ENCODE data around the gene SNX2.
"Not testable (repeated sequence)": the region's sequence is repeated elsewhere in the genome, so short reads cannot be mapped to it uniquely, and the experiment has no call there.

Gene SNX2

GRCh38 chr5:122753500-122753899 is 21.4 kb upstream of the SNX2 start:
- Histone ChIP-seq H3K9me3 (ENCODE audit: low read length) (no peaks in the 10 kb centered on the region), H3K4me1 (ENCODE audit: insufficient read depth, low read length) (no peaks in the 10 kb centered on the region), H3K4me3 (ENCODE audit: low read depth in 1 of 2, low read length in 2 of 2) (no peak overlapping the region), H3K9ac (ENCODE audit: low read length) (no peak overlapping the region), H3K27me3 (ENCODE audit: control insufficient read depth in 1 of 2, insufficient read depth in 2 of 2, low read length in 2 of 2) (no peaks in the 10 kb centered on the region), H3K27ac (ENCODE audit: low read depth, low read length) (no peak overlapping the region), H3K36me3 (ENCODE audit: insufficient read depth, low read length) (no peaks in the 10 kb centered on the region)

DNA sequence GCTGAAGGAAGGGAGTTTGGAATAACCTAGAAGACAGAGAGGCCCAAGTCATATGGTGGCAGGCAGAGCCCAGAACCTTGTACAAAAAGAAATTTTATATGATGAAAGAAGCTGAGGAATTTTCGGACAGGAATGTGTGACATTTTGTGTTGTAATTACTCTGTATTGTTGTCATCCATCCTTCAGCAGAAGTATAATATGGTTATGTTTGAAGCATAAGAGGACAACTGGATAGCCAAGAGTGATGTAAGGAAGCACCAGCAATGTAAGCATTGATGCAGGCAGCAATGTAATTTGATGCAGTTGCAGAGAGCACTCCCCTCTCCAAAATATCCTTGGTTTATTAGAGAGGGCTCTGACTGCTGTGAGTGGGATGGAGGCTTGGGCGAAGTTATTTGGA is 19.1 kb upstream of the SNX2 start:
- Histone ChIP-seq H3K27me3 (ENCODE audit: control insufficient read depth in 1 of 2, insufficient read depth in 2 of 2, low read length in 2 of 2) (no peaks in the 10 kb centered on the region), H3K4me1 (ENCODE audit: insufficient read depth, low read length) (no peaks in the 10 kb centered on the region), H3K9me3 (ENCODE audit: low read length) (no peaks in the 10 kb centered on the region), H3K9ac (ENCODE audit: low read length) (no peak overlapping the region), H3K27ac (ENCODE audit: low read depth, low read length) (no peak overlapping the region), H3K36me3 (ENCODE audit: insufficient read depth, low read length) (no peaks in the 10 kb centered on the region), H3K4me3 (ENCODE audit: low read depth in 1 of 2, low read length in 2 of 2) (no peak overlapping the region)

- H3K4me3 ChIP-seq (ENCODE audit: low read depth in 1 of 2, low read length in 2 of 2): no peak overlapping the region
- H3K27ac ChIP-seq (ENCODE audit: low read depth, low read length): no peak overlapping the region
- H3K27me3 ChIP-seq (ENCODE audit: control insufficient read depth in 1 of 2, insufficient read depth in 2 of 2, low read length in 2 of 2): no peaks in the 10 kb centered on the region
- no peak overlapping the region for H3K9ac ChIP-seq (ENCODE audit: low read length)
- H3K4me1 ChIP-seq (ENCODE audit: insufficient read depth, low read length): no peaks in the 10 kb centered on the region
- no peaks in the 10 kb centered on the region for H3K36me3 ChIP-seq (ENCODE audit: insufficient read depth, low read length)
- no peaks in the 10 kb centered on the region for H3K9me3 ChIP-seq (ENCODE audit: low read length)
These were observed 18.5 kb upstream of the SNX2 start for GRCh38 chr5:122756264-122756911.

GRCh38 chr5:122757285-122757684 is 17.6 kb upstream of the SNX2 start:
- no peak overlapping the region for H3K27ac ChIP-seq (ENCODE audit: low read depth, low read length)
- H3K36me3 ChIP-seq (ENCODE audit: insufficient read depth, low read length): no peaks in the 10 kb centered on the region
- no peaks in the 10 kb centered on the region for H3K4me1 ChIP-seq (ENCODE audit: insufficient read depth, low read length)
- no peaks in the 10 kb centered on the region for H3K9me3 ChIP-seq (ENCODE audit: low read length)
- H3K27me3 ChIP-seq (ENCODE audit: control insufficient read depth in 1 of 2, insufficient read depth in 2 of 2, low read length in 2 of 2): no peaks in the 10 kb centered on the region
- H3K4me3 ChIP-seq (ENCODE audit: low read depth in 1 of 2, low read length in 2 of 2): no peak overlapping the region
- no peak overlapping the region for H3K9ac ChIP-seq (ENCODE audit: low read length)

DNA sequence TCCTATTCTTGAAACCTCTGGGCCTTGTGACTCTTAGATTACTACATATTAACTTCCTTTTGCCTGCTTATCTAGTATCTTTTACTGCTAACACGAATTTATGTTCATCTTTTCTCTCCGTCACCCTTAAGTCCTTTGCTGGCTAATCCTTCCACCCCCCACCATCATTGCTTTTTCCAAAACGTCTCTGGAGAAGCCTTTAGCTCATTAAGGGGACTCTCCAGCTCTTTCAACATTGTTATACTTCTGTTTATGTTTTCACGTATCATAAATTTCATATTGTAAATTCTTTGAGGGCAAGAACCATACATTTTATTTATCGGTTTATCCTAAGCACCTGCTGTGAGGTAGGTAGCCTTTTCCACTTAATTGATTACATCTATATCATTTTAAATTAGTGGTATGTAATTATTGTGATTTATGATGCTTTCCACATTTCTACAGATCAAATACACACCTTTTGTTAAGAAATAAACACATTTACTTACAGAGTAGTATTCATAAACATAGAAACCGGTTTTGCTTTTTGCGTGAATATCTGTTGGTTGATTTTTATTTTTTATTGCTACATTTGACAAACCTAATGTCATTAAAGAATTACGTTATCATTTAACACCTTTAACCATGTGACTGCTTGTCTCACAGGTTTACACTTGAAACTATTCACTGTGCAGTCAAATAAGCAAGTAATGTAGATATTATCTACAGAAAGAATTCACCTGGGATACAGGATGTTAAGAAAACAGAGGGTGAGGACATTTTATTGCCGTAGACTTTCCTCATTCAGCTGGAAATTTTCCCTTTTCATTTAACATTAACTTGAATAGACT is 15.4 kb upstream of the SNX2 start:
- Histone ChIP-seq H3K4me3 (ENCODE audit: low read depth in 1 of 2, low read length in 2 of 2) (no peak overlapping the region), H3K36me3 (ENCODE audit: insufficient read depth, low read length) (no peaks in the 10 kb centered on the region), H3K9me3 (ENCODE audit: low read length) (no peaks in the 10 kb centered on the region), H3K4me1 (ENCODE audit: insufficient read depth, low read length) (no peaks in the 10 kb centered on the region), H3K9ac (ENCODE audit: low read length) (no peak overlapping the region), H3K27ac (ENCODE audit: low read depth, low read length) (no peak overlapping the region), H3K27me3 (ENCODE audit: control insufficient read depth in 1 of 2, insufficient read depth in 2 of 2, low read length in 2 of 2) (no peaks in the 10 kb centered on the region)

DNA sequence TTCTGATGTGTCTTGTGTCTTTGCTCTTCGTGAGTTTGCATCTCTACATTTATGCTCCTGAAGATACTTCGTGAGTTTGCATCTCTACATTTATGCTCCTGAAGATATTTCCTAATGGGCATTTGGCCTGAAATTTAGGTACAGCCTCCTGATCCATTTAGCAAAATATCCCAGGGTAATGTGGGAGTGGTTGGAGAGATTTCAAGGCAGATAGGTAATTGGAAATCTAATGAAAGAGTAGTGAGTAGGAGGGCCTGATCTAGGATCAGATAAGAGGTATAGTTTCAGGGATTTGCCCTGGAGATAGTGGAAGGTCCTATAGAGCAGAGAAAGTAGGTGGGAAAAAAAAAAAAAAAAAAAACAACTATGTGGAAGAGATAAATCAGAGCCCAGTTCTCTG is 14.6 kb upstream of the SNX2 start:
- Histone ChIP-seq H3K4me1 (ENCODE audit: insufficient read depth, low read length) (no peaks in the 10 kb centered on the region), H3K27ac (ENCODE audit: low read depth, low read length) (no peak overlapping the region), H3K4me3 (ENCODE audit: low read depth in 1 of 2, low read length in 2 of 2) (no peak overlapping the region), H3K9me3 (ENCODE audit: low read length) (no peaks in the 10 kb centered on the region), H3K36me3 (ENCODE audit: insufficient read depth, low read length) (no peaks in the 10 kb centered on the region), H3K9ac (ENCODE audit: low read length) (no peak overlapping the region), H3K27me3 (ENCODE audit: control insufficient read depth in 1 of 2, insufficient read depth in 2 of 2, low read length in 2 of 2) (no peaks in the 10 kb centered on the region)

DNA sequence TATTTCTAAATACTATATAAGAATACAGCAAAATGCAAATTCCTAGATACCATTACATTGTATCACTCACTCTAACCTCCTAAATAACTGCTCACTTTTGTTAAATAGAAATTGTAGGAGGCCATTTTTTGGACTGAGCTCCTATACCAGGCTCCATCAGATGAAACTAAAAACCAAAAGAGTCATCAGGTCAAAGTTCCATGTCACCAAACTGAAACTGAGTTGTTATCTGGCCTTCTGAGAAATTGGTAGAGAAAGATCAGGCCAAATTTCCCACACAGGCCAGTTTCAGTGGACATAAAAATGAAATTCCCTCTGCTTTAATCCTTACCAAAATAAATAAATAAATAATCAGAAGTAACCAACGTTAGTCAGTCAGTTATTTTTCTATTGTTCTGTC is 13.8 kb upstream of the SNX2 start:
- Histone ChIP-seq H3K27me3 (ENCODE audit: control insufficient read depth in 1 of 2, insufficient read depth in 2 of 2, low read length in 2 of 2) (no peaks in the 10 kb centered on the region), H3K27ac (ENCODE audit: low read depth, low read length) (no peak overlapping the region), H3K4me3 (ENCODE audit: low read depth in 1 of 2, low read length in 2 of 2) (no peak overlapping the region), H3K4me1 (ENCODE audit: insufficient read depth, low read length) (no peaks in the 10 kb centered on the region), H3K9ac (ENCODE audit: low read length) (no peak overlapping the region), H3K36me3 (ENCODE audit: insufficient read depth, low read length) (no peaks in the 10 kb centered on the region), H3K9me3 (ENCODE audit: low read length) (no peaks in the 10 kb centered on the region)

- H3K4me1 ChIP-seq (ENCODE audit: insufficient read depth, low read length); H3K9ac ChIP-seq (ENCODE audit: low read length); H3K36me3 ChIP-seq (ENCODE audit: insufficient read depth, low read length); H3K4me3 ChIP-seq (ENCODE audit: low read depth in 1 of 2, low read length in 2 of 2); H3K27me3 ChIP-seq (ENCODE audit: control insufficient read depth in 1 of 2, insufficient read depth in 2 of 2, low read length in 2 of 2); H3K9me3 ChIP-seq (ENCODE audit: low read length); H3K27ac ChIP-seq (ENCODE audit: low read depth, low read length): not testable (repeated sequence)
These were observed 13.0 kb upstream of the SNX2 start for GRCh38 chr5:122761896-122762295.

GRCh38 chr5:122766130-122766529 is 8.8 kb upstream of the SNX2 start:
- Histone ChIP-seq H3K4me3 (ENCODE audit: low read depth in 1 of 2, low read length in 2 of 2) (no peak overlapping the region), H3K9ac (ENCODE audit: low read length) (no peak overlapping the region), H3K27me3 (ENCODE audit: control insufficient read depth in 1 of 2, insufficient read depth in 2 of 2, low read length in 2 of 2) (no peaks in the 10 kb centered on the region), H3K4me1 (ENCODE audit: insufficient read depth, low read length) (no peaks in the 10 kb centered on the region), H3K9me3 (ENCODE audit: low read length) (no peaks in the 10 kb centered on the region), H3K36me3 (ENCODE audit: insufficient read depth, low read length) (no peaks in the 10 kb centered on the region), H3K27ac (ENCODE audit: low read depth, low read length) (no peak overlapping the region)

GRCh38 chr5:122770477-122770876 is 4.4 kb upstream of the SNX2 start:
- Histone ChIP-seq H3K4me1 (ENCODE audit: insufficient read depth, low read length) (no peaks in the 10 kb centered on the region), H3K4me3 (ENCODE audit: low read depth in 1 of 2, low read length in 2 of 2) (no peak overlapping the region), H3K27ac (ENCODE audit: low read depth, low read length) (no peak overlapping the region), H3K27me3 (ENCODE audit: control insufficient read depth in 1 of 2, insufficient read depth in 2 of 2, low read length in 2 of 2) (no peaks in the 10 kb centered on the region), H3K9ac (ENCODE audit: low read length) (no peak overlapping the region), H3K9me3 (ENCODE audit: low read length) (no peaks in the 10 kb centered on the region), H3K36me3 (ENCODE audit: insufficient read depth, low read length) (no peaks in the 10 kb centered on the region)

GRCh38 chr5:122772446-122772845 is 2.4 kb upstream of the SNX2 start:
- Histone ChIP-seq H3K4me1 (ENCODE audit: insufficient read depth, low read length) (peaks cover 14% of the 10 kb centered on the region), H3K36me3 (ENCODE audit: insufficient read depth, low read length) (no peaks in the 10 kb centered on the region), H3K27ac (ENCODE audit: low read depth, low read length) (no peak overlapping the region), H3K4me3 (ENCODE audit: low read depth in 1 of 2, low read length in 2 of 2) (no peak overlapping the region), H3K27me3 (ENCODE audit: control insufficient read depth in 1 of 2, insufficient read depth in 2 of 2, low read length in 2 of 2) (no peaks in the 10 kb centered on the region), H3K9me3 (ENCODE audit: low read length) (no peaks in the 10 kb centered on the region), H3K9ac (ENCODE audit: low read length) (no peak overlapping the region)

- Histone ChIP-seq H3K27me3 (ENCODE audit: control insufficient read depth in 1 of 2, insufficient read depth in 2 of 2, low read length in 2 of 2) (no peaks in the 10 kb centered on the region), H3K4me1 (ENCODE audit: insufficient read depth, low read length) (peaks cover 14% of the 10 kb centered on the region), H3K27ac (ENCODE audit: low read depth, low read length) (no peak overlapping the region), H3K4me3 (ENCODE audit: low read depth in 1 of 2, low read length in 2 of 2) (no peak overlapping the region), H3K9ac (ENCODE audit: low read length) (no peak overlapping the region), H3K36me3 (ENCODE audit: insufficient read depth, low read length) (no peaks in the 10 kb centered on the region), H3K9me3 (ENCODE audit: low read length) (no peaks in the 10 kb centered on the region)
These were observed 1.3 kb upstream of the SNX2 start for GRCh38 chr5:122773619-122774018.

Measured in muscle layer of colon (tissue), 2 donors.